H1 (cell line): Measurements from ENCODE around the gene SLC25A51. TPM values are rescaled to one million over a fixed set of nuclear protein-coding genes. Genes with fewer than 3 reads are reported as not detected.

ENCODE experiments used
- CTCF ChIA-PET: fragments of 300-600 bp; sonication (Branson Sonifier 250); formaldehyde crosslinking; loops from one replicate; lab custom pipeline; 2021; ENCODE audit not compliant: partially characterized antibody; lab: Charles Lee
- POLR2A ChIA-PET: fragments of 300-600 bp; sonication (Branson Sonifier 250); formaldehyde crosslinking; loops from one replicate; lab custom pipeline; 2021; ENCODE audit warnings: inconsistent platforms; ENCODE audit not compliant: partially characterized antibody; lab: Charles Lee
- DNase-seq, 2 experiments: peaks; one replicate each; pipeline versions ENCODE4 v3.0.0 to v3.0.0-alpha.2; 2010 to 2022; ENCODE audit warnings: low spot score in 2 of 2, low read depth in 1 of 2, mixed read lengths in 1 of 2
- FAIRE-seq: peaks from 2 replicates; lab custom pipeline; 2011; peaks lifted over from hg19 to GRCh38; lab: Jason Lieb, UNC
- H2AFZ ChIP-seq: 2 replicates; pipeline ENCODE4 v1.8.1; 2012; ENCODE audit warnings: low read length, inconsistent platforms
- H2AK5ac ChIP-seq: 2 replicates; pipeline ENCODE4 v1.6.1; 2013; ENCODE audit warnings: low read depth, low read length
- H2BK120ac ChIP-seq: replicated peaks from 2 replicates; pipeline ENCODE3; 2013; ENCODE audit warnings: low read depth, low read length, inconsistent platforms
- H2BK12ac ChIP-seq: 2 replicates; pipeline ENCODE4 v1.6.1; 2013; ENCODE audit warnings: low read depth, low read length
- H2BK15ac ChIP-seq: 2 replicates; pipeline ENCODE4 v1.6.1; 2013; ENCODE audit warnings: low read length
- H2BK20ac ChIP-seq: 2 replicates; pipeline ENCODE4 v1.6.1; 2013; ENCODE audit warnings: low read length
- H2BK5ac ChIP-seq: 2 replicates; pipeline ENCODE4 v1.6.1; 2013; ENCODE audit warnings: low read depth, low read length
- H3K14ac ChIP-seq: 2 replicates; pipeline ENCODE4 v1.6.1; 2013; ENCODE audit warnings: inconsistent platforms; ENCODE audit not compliant: insufficient read length
- H3K18ac ChIP-seq: 2 replicates; pipeline ENCODE4 v1.6.1; 2013; ENCODE audit warnings: low read length; ENCODE audit errors: extremely low read depth
- H3K23ac ChIP-seq: 2 replicates; pipeline ENCODE4 v1.6.1; 2013; ENCODE audit warnings: inconsistent platforms; ENCODE audit not compliant: insufficient read length
- H3K23me2 ChIP-seq: 2 replicates; pipeline ENCODE4 v1.6.1; 2013; ENCODE audit warnings: low read depth, low read length
- H3K27ac ChIP-seq: 2 replicates; pipeline ENCODE4 v1.6.1; 2011; ENCODE audit warnings: low read depth, low read length, inconsistent platforms
- H3K27me3 ChIP-seq, 4 experiments: replicated peaks in 1 of 4; 1 replicate in 1 of 4; 2 replicates in 3 of 4; pipeline versions ENCODE4 v1.6.1 to v1.8.1; 2011 to 2013; ENCODE audit warnings: low read length in 3 of 4, mild to moderate bottlenecking in 3 of 4, inconsistent platforms in 2 of 4, mixed read lengths in 2 of 4, moderate library complexity in 1 of 4; ENCODE audit not compliant: control insufficient read depth in 3 of 4, insufficient read depth in 3 of 4; ENCODE audit errors: extremely low read depth in 1 of 4
- H3K36me3 ChIP-seq, 4 experiments: 2 replicates each; pipeline versions ENCODE4 v1.6.1 to v1.8.1; 2011 to 2013; ENCODE audit warnings: mild to moderate bottlenecking in 4 of 4, low read length in 3 of 4, moderate library complexity in 2 of 4, control low read depth in 1 of 4, inconsistent platforms in 1 of 4; ENCODE audit not compliant: insufficient read depth in 4 of 4, control insufficient read depth in 2 of 4
- H3K4ac ChIP-seq: replicated peaks from 2 replicates; pipeline ENCODE3; 2013; ENCODE audit warnings: low read length, low read depth, mixed read lengths, inconsistent platforms; ENCODE audit not compliant: insufficient read length
- H3K4me1 ChIP-seq, 4 experiments: replicated peaks in 1 of 4; 1 replicate in 1 of 4; 2 replicates in 3 of 4; pipeline versions ENCODE4 v1.6.1 to v1.8.1; 2011 to 2013; ENCODE audit warnings: low read length in 3 of 4, inconsistent platforms in 2 of 4, mixed read lengths in 1 of 4; ENCODE audit not compliant: insufficient read depth in 4 of 4, control insufficient read depth in 3 of 4
- H3K4me2 ChIP-seq, 2 experiments: 2 replicates each; pipeline versions ENCODE4 v1.6.1 to v1.8.1; 2011 to 2013; ENCODE audit warnings: low read depth in 2 of 2, low read length in 2 of 2, control low read depth in 1 of 2, inconsistent platforms in 1 of 2, mild to moderate bottlenecking in 1 of 2; ENCODE audit not compliant: insufficient read depth in 1 of 2
- H3K4me3 ChIP-seq, 4 experiments: fragments of 200-600, 300-600 bp in 1 of 4; sonication (generic), shearing (Covaris generic), sonication (Bioruptor Twin) in 1 of 4; 2 replicates each; pipeline versions ENCODE4 v1.5.1 to v1.8.1; 2011 to 2016; ENCODE audit warnings: low read length in 4 of 4, low read depth in 3 of 4, control low read depth in 2 of 4, inconsistent platforms in 2 of 4, mild to moderate bottlenecking in 2 of 4, mixed read lengths in 1 of 4, moderate library complexity in 1 of 4; ENCODE audit not compliant: insufficient read depth in 2 of 4; ENCODE audit errors: extremely low read depth in 1 of 4
- H3K56ac ChIP-seq: replicated peaks from 2 replicates; pipeline ENCODE3; 2013; ENCODE audit warnings: low read depth, mild to moderate bottlenecking, mixed read lengths, low read length, inconsistent platforms; ENCODE audit not compliant: insufficient read length
- H3K79me1 ChIP-seq: 2 replicates; pipeline ENCODE4 v1.6.1; 2013; ENCODE audit warnings: low read depth, low read length, control low read depth
- H3K79me2 ChIP-seq, 2 experiments: 2 replicates each; pipeline versions ENCODE4 v1.6.1 to v1.8.1; 2012 to 2013; ENCODE audit warnings: low read length in 2 of 2, mild to moderate bottlenecking in 2 of 2, inconsistent platforms in 1 of 2; ENCODE audit not compliant: insufficient read depth in 2 of 2, control insufficient read depth in 1 of 2
- H3K9ac ChIP-seq, 4 experiments: replicated peaks in 1 of 4; 1 replicate in 1 of 4; 2 replicates in 3 of 4; pipeline versions ENCODE4 v1.6.1 to v1.8.1; 2011 to 2013; ENCODE audit warnings: low read depth in 3 of 4, low read length in 3 of 4, control low read depth in 2 of 4, mild to moderate bottlenecking in 2 of 4, moderate library complexity in 2 of 4, inconsistent platforms in 1 of 4; ENCODE audit errors: extremely low read depth in 1 of 4
- H3K9me3 ChIP-seq, 2 experiments: 2 replicates each; pipeline versions ENCODE4 v1.6.1 to v1.8.1; 2012 to 2013; ENCODE audit warnings: mild to moderate bottlenecking in 2 of 2, moderate library complexity in 2 of 2, control low read depth in 1 of 2, inconsistent platforms in 1 of 2, low read depth in 1 of 2, low read length in 1 of 2, mixed read lengths in 1 of 2; ENCODE audit not compliant: insufficient read depth in 2 of 2
- H4K20me1 ChIP-seq, 2 experiments: replicated peaks in 1 of 2; 2 replicates each; pipeline versions ENCODE3 to v1.8.1; 2011 to 2013; ENCODE audit warnings: inconsistent platforms in 2 of 2, low read length in 2 of 2, mild to moderate bottlenecking in 1 of 2; ENCODE audit not compliant: insufficient read depth in 2 of 2, control insufficient read depth in 1 of 2
- H4K5ac ChIP-seq: 2 replicates; pipeline ENCODE4 v1.6.1; 2013; ENCODE audit warnings: low read length, low read depth, mixed read lengths, inconsistent platforms; ENCODE audit not compliant: insufficient read length
- H4K8ac ChIP-seq: 2 replicates; pipeline ENCODE4 v1.8.0; 2013; ENCODE audit warnings: mild to moderate bottlenecking, moderate library complexity, low read length, inconsistent platforms; ENCODE audit not compliant: insufficient read depth; ENCODE audit errors: extremely low read depth
- H4K91ac ChIP-seq: replicated peaks from 2 replicates; pipeline ENCODE3; 2013; ENCODE audit warnings: low read length, mixed read lengths, inconsistent platforms; ENCODE audit not compliant: insufficient read length
- EP300 ChIP-seq, 2 experiments: IDR thresholded peaks; 1 replicate in 1 of 2; 2 replicates in 1 of 2; pipeline ENCODE4 v1.6.1; 2011 to 2012; ENCODE audit warnings: low read depth in 2 of 2, low read length in 2 of 2, mild to moderate bottlenecking in 2 of 2, borderline replicate concordance in 1 of 2, inconsistent platforms in 1 of 2, moderate library complexity in 1 of 2
- WGBS, 2 experiments: shearing (Covaris generic) in 1 of 2; methylation state at CpG; one replicate each; pipeline versions ENCODE4 v1.1.6 to v1.1.7; 2013 to 2015; ENCODE audit warnings: low lambda C conversion rate in 2 of 2, mixed read lengths in 2 of 2, inconsistent platforms in 1 of 2, low coverage in 1 of 2, missing lambda C conversion rate in 1 of 2; ENCODE audit not compliant: insufficient replicate concordance in 2 of 2, insufficient coverage in 1 of 2, insufficient read length in 1 of 2; ENCODE audit errors: extremely low coverage in 1 of 2, missing lambda C conversion rate in 1 of 2; 5-methylcytosine and 5-hydroxymethylcytosine counted together
- polyA plus RNA-seq, 7 experiments: library from polyadenylated mRNA; depleted of rRNA in 3 of 7; stranded (reverse) in 5 of 7; unstranded in 2 of 7; fragments of >200 nt in 5 of 7; fragments of 200-250 nt in 2 of 7; gene quantifications; 1 replicate in 5 of 7; 2 replicates in 1 of 7; 4 replicates in 1 of 7; pipeline versions ENCODE4 v1.2.1 to v1.2.3, GENCODE V29; 2011 to 2013; ENCODE audit warnings: missing spikeins in 2 of 7, mixed read lengths in 2 of 7
- total RNA-seq: library from RNA; stranded (reverse); fragmentation: NEBNext Ultra II Directional; extraction: Animal tissue kit (Norgen Biotek cat#: 25700); gene quantifications from 2 replicates; pipeline ENCODE4 v1.2.1, GENCODE V29; 2021

The SLC25A51 gene
- total and polyA plus RNA-seq, 2 of the 8 experiments (the other 6 are each of a cell fraction or from before 2014, with no cell fraction given) = 8.0 to 14.5 TPM

GRCh38 chr9:37949576-37949975 is 45.6 kb upstream of the SLC25A51 start:
- Histone ChIP-seq H2AK5ac (no peak overlapping the region), H2BK12ac (no peak overlapping the region), H3K4me3 (no peak overlapping the region), H3K9ac (no peak overlapping the region; a peak in 1 of 7 replicates), H3K79me2 (no peaks in the 10 kb centered on the region), H3K4me2 (no peak overlapping the region), H3K18ac (no peak overlapping the region; the same call in 1 of the 2 replicates), H4K5ac (no peak overlapping the region), H3K14ac (no peak overlapping the region), H4K20me1 (peaks cover 2 to 4% of the 10 kb centered on the region in 2 experiments), H4K91ac (no peak overlapping the region), H3K56ac (no peak overlapping the region), H3K4me1 (peaks cover 4 to 11% (median 9%) of the 10 kb centered on the region in 4 experiments), H3K36me3 (peaks cover 0 to 20% (median under 1%) of the 10 kb centered on the region in 4 experiments; a peak in 4 of 8 replicates), H2BK5ac (no peak overlapping the region; the same call in 1 of the 2 replicates), H2BK120ac (no peak overlapping the region), H3K9me3 (no peaks in the 10 kb centered on the region), H2AFZ (no peak overlapping the region), H3K4ac (no peak overlapping the region), H3K79me1 (no peaks in the 10 kb centered on the region), H4K8ac (no peak overlapping the region), H2BK15ac (no peak overlapping the region), H2BK20ac (0 out of 2 replicates have a peak overlapping the region, but pooled peaks have one; percentile 61), H3K27me3 (no peaks in the 10 kb centered on the region), H3K23ac (no peak overlapping the region), H3K23me2 (0 out of 2 replicates have a peak, but pooled peaks cover 2% of the 10 kb centered on the region), H3K27ac (no peak overlapping the region)
- POLR2A ChIA-PET = no interaction called here
- WGBS, 2 experiments = 80% methylated on average over 7 of the region's 8 CpGs; no CpG with 5 or more reads in 1 of the 2 experiments
- DNase-seq = no peak
- FAIRE-seq = no peak
- CTCF ChIA-PET = interaction anchor here (0.7 to 3.4 kb wide), 8 partner anchors 9 to 104 kb away, joined by 3 to 23 read pairs (median 4); no protein-coding TSS in a partner anchor
- TF ChIP-seq EP300 (IDR thresholded peaks at IDR 0.05; ENCODE audit: borderline replicate concordance in 1 of 2, low read depth in 2 of 2, low read length in 2 of 2) = no peak
